Muscle layer of colon (tissue), 2 donors: ENCODE results near the gene EPX.

ENCODE experiments used
- H3K27ac ChIP-seq: one replicate; pipeline ENCODE4 v1.7.0; 2013; ENCODE audit warnings: low read depth, mild to moderate bottlenecking, low read length, moderate library complexity
- H3K27me3 ChIP-seq, 2 donors: one replicate each; pipeline ENCODE4 v1.7.0; 2013; ENCODE audit warnings: low read length in 2 of 2, mild to moderate bottlenecking in 2 of 2; ENCODE audit not compliant: insufficient read depth in 2 of 2, control insufficient read depth in 1 of 2
- H3K36me3 ChIP-seq: one replicate; pipeline ENCODE4 v1.7.0; 2013; ENCODE audit warnings: mild to moderate bottlenecking, low read length; ENCODE audit not compliant: insufficient read depth
- H3K4me1 ChIP-seq: one replicate; pipeline ENCODE4 v1.7.0; 2013; ENCODE audit warnings: mild to moderate bottlenecking, low read length; ENCODE audit not compliant: insufficient read depth
- H3K4me3 ChIP-seq, 2 donors: one replicate each; pipeline ENCODE4 v1.7.0; 2013; ENCODE audit warnings: low read length in 2 of 2, low read depth in 1 of 2, mild to moderate bottlenecking in 1 of 2, moderate library complexity in 1 of 2
- H3K9ac ChIP-seq: one replicate; pipeline ENCODE4 v1.7.0; 2013; ENCODE audit warnings: low read length
- H3K9me3 ChIP-seq: one replicate; pipeline ENCODE4 v1.7.0; 2013; ENCODE audit warnings: mild to moderate bottlenecking, low read length
- donor health status: abdominal sarcoma.
- donor health status: Adenocarcinoma of cecum.

EPX gene

DNA sequence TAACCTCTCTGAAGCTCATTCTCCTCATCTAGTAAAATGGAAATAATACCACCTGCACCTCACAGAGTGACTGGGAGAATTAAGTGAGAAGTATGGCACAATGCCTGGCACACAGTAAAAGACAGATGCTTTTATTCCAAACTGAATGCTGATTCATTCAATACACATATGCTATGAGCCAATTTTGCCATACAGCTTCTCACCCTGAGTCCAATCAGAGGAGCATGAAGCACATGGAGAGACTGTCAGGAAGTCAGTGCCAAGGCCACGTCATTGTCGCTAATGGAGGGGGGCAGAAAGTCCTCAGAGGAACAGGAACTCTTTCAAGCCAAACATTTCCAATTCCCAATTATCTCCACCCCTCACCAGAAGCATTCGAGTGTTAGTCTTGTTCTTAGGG is 14.9 kb downstream of the EPX start:
- Histone ChIP-seq H3K36me3 (peaks cover 49% of the 10 kb centered on the region), H3K27me3 (no peaks in the 10 kb centered on the region), H3K4me1 (no peaks in the 10 kb centered on the region), H3K9ac (no peak overlapping the region), H3K27ac (no peak overlapping the region), H3K9me3 (no peaks in the 10 kb centered on the region), H3K4me3 (no peak overlapping the region)

DNA sequence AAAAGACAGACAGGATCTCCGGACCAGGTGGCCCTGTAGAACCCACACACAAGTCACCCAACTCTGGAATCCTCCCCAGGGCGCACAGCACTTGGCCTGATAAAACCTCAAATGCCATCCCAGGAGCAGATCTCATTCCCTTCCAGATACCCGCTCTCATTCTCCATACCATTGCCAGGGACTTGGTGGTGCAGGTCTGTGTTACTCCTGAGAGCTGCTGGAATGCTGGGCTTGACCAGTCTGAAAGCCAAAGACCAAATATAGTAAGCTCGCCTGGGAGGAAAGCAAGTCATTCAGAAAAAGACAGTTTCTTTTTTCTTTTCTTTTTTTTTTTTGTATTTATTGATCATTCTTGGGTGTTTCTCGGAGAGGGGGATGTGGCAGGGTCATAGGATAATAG is 15.8 kb downstream of the EPX start:
- H3K27ac ChIP-seq = no peak overlapping the region
- H3K4me3 ChIP-seq = no peak overlapping the region
- no peak overlapping the region for H3K9ac ChIP-seq
- H3K4me1 ChIP-seq = no peaks in the 10 kb centered on the region
- H3K9me3 ChIP-seq = no peaks in the 10 kb centered on the region
- peaks cover 57% of the 10 kb centered on the region for H3K36me3 ChIP-seq
- no peaks in the 10 kb centered on the region for H3K27me3 ChIP-seq

DNA sequence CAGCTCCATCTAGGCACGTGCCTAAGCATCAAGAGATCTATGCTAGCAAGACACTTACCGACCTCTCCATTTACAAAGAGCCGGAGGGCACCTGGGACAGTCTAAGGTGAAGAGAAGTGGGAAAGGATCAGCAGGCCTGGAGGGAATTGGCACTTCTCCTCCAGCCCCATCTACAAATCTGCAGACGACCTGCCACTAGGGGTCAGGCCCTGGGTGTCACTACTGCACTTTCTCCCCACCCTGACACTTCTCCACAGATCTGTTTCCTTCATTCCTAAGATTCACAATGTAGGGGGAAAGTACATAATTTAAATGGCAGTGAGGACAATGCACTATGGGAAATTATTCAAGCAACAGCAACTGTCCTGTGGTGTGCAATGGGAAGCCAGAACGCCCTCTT is 18.4 kb downstream of the EPX start:
- peaks cover 65% of the 10 kb centered on the region for H3K36me3 ChIP-seq
- no peaks in the 10 kb centered on the region for H3K9me3 ChIP-seq
- H3K4me3 ChIP-seq = no peak overlapping the region
- no peak overlapping the region for H3K27ac ChIP-seq
- no peaks in the 10 kb centered on the region for H3K4me1 ChIP-seq
- H3K27me3 ChIP-seq = no peaks in the 10 kb centered on the region
- H3K9ac ChIP-seq = no peak overlapping the region

DNA sequence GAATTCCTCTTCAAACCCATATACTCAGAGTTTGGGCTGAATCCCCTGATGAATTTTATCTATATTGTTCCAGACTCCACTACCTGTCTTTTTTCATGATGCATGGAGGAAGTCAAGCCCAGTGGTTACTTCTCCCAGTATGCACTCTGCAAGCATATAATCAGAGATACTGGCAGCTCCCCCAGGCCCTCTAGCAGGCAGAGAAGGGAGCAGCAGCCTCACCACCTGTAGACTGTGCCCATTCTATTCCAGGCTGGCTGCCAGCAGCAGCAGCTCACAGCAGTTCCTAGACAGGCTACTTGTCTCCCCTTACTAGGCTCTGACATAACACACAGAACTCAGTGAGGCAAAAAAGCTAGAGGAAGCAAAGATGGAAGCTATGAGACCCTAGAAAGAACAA is 23.2 kb downstream of the EPX start:
- H3K4me1 ChIP-seq = peaks cover 7% of the 10 kb centered on the region
- no peak overlapping the region for H3K27ac ChIP-seq
- H3K9ac ChIP-seq = no peak overlapping the region
- H3K27me3 ChIP-seq = no peaks in the 10 kb centered on the region
- H3K9me3 ChIP-seq = no peaks in the 10 kb centered on the region
- H3K36me3 ChIP-seq = peaks cover 38% of the 10 kb centered on the region
- no peak overlapping the region for H3K4me3 ChIP-seq

DNA sequence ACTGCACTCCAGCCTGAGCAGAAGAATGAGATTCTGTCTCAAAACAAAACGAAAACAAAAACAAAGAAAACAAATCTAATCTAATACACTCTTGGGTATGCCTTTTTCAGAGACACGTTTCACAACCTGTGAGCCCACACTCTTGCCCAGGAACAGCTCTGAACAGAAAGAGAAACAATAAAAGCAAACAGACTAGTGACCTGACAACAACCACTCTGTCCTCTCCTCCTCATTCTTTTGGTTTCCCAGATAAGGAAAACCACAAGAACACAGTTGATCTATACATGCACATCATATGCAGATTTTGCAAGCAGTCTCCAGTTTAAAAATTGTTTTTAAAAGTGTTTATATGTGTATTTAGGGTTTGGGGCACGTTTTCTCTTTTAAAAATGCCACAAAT is 25.2 kb downstream of the EPX start:
- no peaks in the 10 kb centered on the region for H3K9me3 ChIP-seq
- H3K4me1 ChIP-seq = peaks cover 7% of the 10 kb centered on the region
- H3K4me3 ChIP-seq = no peak overlapping the region
- H3K27me3 ChIP-seq = no peaks in the 10 kb centered on the region
- H3K9ac ChIP-seq = no peak overlapping the region
- peaks cover 23% of the 10 kb centered on the region for H3K36me3 ChIP-seq
- no peak overlapping the region for H3K27ac ChIP-seq

DNA sequence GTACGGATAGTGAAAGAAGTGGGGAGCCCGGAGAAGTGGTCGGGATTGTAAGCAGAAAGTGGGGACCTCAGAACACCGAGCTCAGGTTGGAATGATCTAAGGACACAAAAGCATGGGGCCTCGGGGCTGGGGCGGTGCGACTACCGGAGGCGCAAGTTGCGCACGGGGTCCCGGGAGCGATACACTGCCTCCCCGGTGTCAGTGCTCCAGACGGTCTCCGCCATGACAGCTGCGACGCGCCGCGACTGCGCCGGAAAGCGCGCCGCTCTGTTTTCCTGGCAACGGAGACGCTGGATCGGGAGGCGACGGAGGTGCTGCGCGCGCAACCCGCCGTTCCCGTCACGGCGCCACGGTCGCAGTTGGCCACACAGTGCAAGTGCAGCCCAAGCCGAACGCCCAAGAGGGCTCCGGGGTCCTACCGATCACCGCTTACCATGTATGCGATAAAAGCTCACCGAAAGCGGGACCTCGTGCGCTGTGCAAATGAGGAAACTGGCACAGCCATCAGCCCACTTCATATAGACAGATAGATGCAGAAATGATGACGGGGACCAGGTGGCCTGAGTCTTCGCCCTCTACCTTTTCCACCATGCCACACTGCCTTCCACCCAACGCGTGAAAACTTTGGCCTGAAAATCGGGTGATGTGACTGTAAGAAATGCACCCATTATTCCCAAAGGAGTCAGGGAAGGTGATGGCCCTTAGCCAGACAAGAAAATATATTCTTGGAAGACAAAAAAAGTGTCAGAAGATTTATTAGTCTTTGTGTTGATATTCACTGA is 26.7 kb downstream of the EPX start, which contains the start of gene MKS1:
Gene MKS1 (minus strand): TSS at position 249 of the 782 bp plus-strand sequence. CDS start 25 bp downstream, at position 224.
- Histone ChIP-seq H3K4me1 (peaks cover 7% of the 10 kb centered on the region), H3K9me3 (no peaks in the 10 kb centered on the region), H3K27me3 (no peaks in the 10 kb centered on the region), H3K4me3 (peak within 1 kb of the TSS; percentile 51 to 93), H3K27ac (peak within 1 kb of the TSS; percentile 57), H3K36me3 (peaks cover 12% of the 10 kb centered on the region), H3K9ac (peak within 1 kb of the TSS; percentile 85)

DNA sequence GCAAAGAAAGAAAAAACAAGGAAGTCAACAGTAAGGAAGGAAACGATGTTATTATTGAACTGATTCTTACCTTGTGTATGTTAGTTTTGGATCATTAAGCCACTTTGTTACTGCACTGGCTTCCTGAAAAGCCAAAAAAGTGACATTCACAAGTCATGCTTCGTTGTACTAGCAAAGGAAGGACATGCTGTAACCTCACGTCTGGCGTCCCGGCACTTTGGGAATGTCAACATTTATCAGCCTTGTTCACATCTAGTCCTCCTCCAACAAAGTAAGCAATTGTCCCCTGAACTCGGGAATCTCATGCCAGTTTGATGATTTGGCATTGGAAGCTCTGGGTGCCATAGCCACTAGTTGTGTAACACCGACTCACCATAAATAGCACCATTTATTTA is 27.3 kb downstream of the EPX start:
- no peak overlapping the region for H3K9ac ChIP-seq
- H3K4me1 ChIP-seq = peaks cover 7% of the 10 kb centered on the region
- no peak overlapping the region for H3K27ac ChIP-seq
- H3K9me3 ChIP-seq = no peaks in the 10 kb centered on the region
- peaks cover 12% of the 10 kb centered on the region for H3K36me3 ChIP-seq
- no peaks in the 10 kb centered on the region for H3K27me3 ChIP-seq
- H3K4me3 ChIP-seq = peak overlapping the region in 1 of 2 donors; percentile 93

DNA sequence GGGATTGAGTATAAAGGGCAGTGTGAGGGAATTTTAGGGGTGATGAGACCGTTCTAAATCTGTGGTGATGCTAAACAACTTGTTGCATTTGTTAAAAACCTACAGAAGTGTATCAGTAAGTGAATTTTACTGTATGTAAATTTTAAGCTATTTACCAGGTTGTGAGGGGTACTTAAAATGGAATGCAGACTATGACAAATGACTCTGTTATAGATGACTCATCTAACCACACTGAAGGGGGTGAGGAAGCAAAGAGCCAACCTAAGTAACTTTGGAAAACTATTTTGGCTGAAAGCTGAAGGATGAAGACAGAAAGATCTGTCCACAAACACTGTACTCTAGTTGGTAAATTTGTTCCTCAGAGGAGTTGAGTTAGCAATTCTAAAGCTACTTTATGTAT is 31.8 kb downstream of the EPX start:
- H3K9ac ChIP-seq = no peak overlapping the region
- no peaks in the 10 kb centered on the region for H3K36me3 ChIP-seq
- no peak overlapping the region for H3K27ac ChIP-seq
- no peaks in the 10 kb centered on the region for H3K9me3 ChIP-seq
- peaks cover 7% of the 10 kb centered on the region for H3K4me1 ChIP-seq
- H3K27me3 ChIP-seq = no peaks in the 10 kb centered on the region
- H3K4me3 ChIP-seq = no peak overlapping the region

DNA sequence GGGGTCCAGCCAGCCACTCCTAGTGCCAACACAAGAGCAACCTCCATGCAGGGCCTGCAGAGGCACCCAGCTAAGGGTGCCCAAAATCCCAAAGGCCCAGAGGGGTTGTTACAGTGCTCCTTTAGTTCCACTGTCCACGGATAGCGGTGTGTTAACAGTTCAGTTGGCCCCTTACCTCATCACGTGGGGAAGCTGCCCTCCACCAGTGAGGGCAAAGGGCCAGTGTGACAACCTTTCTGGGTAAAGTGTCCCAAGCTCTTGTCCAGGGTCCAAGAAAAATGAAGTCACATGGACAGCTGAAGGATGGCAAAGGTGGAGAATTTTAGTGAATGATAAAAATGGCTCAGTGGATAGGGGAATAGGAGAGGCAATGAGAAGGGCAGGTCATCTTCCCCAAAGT is 35.2 kb downstream of the EPX start:
- Histone ChIP-seq H3K9ac (no peak overlapping the region), H3K27me3 (no peaks in the 10 kb centered on the region), H3K4me1 (no peaks in the 10 kb centered on the region), H3K9me3 (no peaks in the 10 kb centered on the region), H3K27ac (no peak overlapping the region), H3K36me3 (no peaks in the 10 kb centered on the region), H3K4me3 (no peak overlapping the region)

DNA sequence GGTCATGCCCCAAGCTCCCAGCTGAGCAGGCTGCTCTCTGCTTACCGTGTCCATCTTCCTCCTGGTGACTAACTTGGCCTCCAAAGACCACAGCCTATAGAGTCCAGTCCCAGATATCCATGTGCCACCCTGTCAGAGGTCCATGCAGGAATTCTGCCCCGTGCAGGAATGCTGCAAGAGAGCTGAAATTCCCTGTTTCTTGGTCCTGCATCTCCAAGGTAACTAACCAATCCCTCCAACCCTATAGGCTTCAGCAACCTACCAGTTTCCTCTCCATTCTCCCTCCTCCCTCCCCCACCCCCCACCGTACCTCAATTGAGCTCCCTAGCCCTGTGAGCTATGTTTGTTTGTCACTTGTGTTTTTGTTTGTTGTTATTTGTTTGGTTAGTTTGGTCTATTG is 36.2 kb downstream of the EPX start:
- H3K9ac ChIP-seq = no peak overlapping the region
- no peak overlapping the region for H3K4me3 ChIP-seq
- no peaks in the 10 kb centered on the region for H3K9me3 ChIP-seq
- no peaks in the 10 kb centered on the region for H3K36me3 ChIP-seq
- no peaks in the 10 kb centered on the region for H3K4me1 ChIP-seq
- H3K27me3 ChIP-seq = no peaks in the 10 kb centered on the region
- no peak overlapping the region for H3K27ac ChIP-seq

DNA sequence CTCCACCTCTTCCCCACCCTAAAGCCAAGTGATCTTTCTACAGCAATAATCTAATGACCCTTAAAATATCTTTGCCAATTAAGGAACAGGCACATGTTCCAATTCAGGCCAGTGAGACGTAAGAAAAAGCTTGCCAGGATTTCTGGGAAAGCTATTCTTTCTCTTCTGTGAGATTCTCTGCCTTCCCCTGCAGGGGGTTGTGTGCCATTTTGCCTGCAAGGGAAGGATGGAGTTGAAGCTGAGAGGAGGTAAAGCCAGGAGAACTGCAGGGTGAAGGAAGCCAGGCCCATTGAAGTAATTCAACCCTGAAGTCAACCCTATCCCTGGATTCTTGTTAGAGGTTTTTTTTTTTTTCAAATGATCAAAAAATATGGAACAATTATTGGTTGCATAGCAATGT is 36.9 kb downstream of the EPX start:
- no peak overlapping the region for H3K4me3 ChIP-seq
- no peaks in the 10 kb centered on the region for H3K36me3 ChIP-seq
- H3K27ac ChIP-seq = no peak overlapping the region
- H3K9me3 ChIP-seq = no peaks in the 10 kb centered on the region
- no peak overlapping the region for H3K9ac ChIP-seq
- no peaks in the 10 kb centered on the region for H3K27me3 ChIP-seq
- H3K4me1 ChIP-seq = no peaks in the 10 kb centered on the region

DNA sequence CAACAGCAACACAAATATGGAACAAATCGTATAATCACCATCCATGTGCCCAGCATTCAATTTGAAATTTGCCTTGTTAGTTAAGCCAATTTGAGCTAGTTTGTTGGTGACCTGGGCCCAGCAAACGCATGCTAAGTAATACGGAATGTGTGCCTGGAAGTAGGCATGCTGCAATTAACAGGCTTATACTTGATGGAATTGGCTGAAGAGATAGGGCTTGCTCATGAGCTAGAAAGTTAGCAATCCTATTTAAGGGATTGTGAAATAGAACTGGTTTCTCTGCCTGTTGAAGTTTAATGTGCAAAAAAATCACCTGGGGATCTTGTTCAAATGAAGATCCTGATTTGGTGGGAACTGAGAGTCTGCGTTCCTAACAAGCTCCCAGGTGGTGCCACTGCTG is 37.4 kb downstream of the EPX start:
- Histone ChIP-seq H3K4me3 (no peak overlapping the region), H3K4me1 (no peaks in the 10 kb centered on the region), H3K36me3 (no peaks in the 10 kb centered on the region), H3K9me3 (no peaks in the 10 kb centered on the region), H3K27ac (no peak overlapping the region), H3K27me3 (no peaks in the 10 kb centered on the region), H3K9ac (no peak overlapping the region)
